NCI-H146 (cell line): ENCODE data around the gene TM4SF20.
A peak's percentile ranks its signal among the peaks of the same experiment; 100 is the strongest.
"Not testable (repeated sequence)": the region's sequence is repeated elsewhere in the genome, so short reads cannot be mapped to it uniquely, and the experiment has no call there.

Experiments used
- DNase-seq: peaks from one replicate; lab custom pipeline; 2025; lab: John Stamatoyannopoulos, UW

The TM4SF20 gene

GRCh38 chr2:227367427-227367795 lies 11.7 kb downstream of the TM4SF20 start:
- DNase-seq = no peak

GRCh38 chr2:227366769-227367426 lies 12.2 kb downstream of the TM4SF20 start:
- DNase-seq = no peak

- no peak for DNase-seq
These were observed 13.3 kb downstream of the TM4SF20 start for GRCh38 chr2:227365833-227366232.

- DNase-seq = not testable (repeated sequence)
These were observed 14.4 kb downstream of the TM4SF20 start for GRCh38 chr2:227364585-227365263.

- DNase-seq = no peak
These were observed 15.3 kb downstream of the TM4SF20 start for GRCh38 chr2:227363756-227364155.

- no peak for DNase-seq
These were observed 18.8 kb downstream of the TM4SF20 start for GRCh38 chr2:227360351-227360750.

- DNase-seq = no peak
These were observed 27.5 kb downstream of the TM4SF20 start for GRCh38 chr2:227351639-227352038.

GRCh38 chr2:227349989-227350612 lies 29.0 kb downstream of the TM4SF20 start:
- peak; percentile 5 for DNase-seq

GRCh38 chr2:227348324-227348723 lies 30.8 kb downstream of the TM4SF20 start:
- no peak for DNase-seq

- no peak for DNase-seq
These were observed 32.0 kb downstream of the TM4SF20 start for GRCh38 chr2:227347117-227347516.

- no peak for DNase-seq
These were observed 34.9 kb downstream of the TM4SF20 start for GRCh38 chr2:227344231-227344630.

- no peak for DNase-seq
These were observed 37.6 kb downstream of the TM4SF20 start for GRCh38 chr2:227341553-227341952.

GRCh38 chr2:227340106-227340505 lies 39.0 kb downstream of the TM4SF20 start:
- no peak for DNase-seq

- DNase-seq = no peak
These were observed 40.0 kb downstream of the TM4SF20 start for GRCh38 chr2:227339098-227339599.

GRCh38 chr2:227337442-227337841 lies 41.7 kb downstream of the TM4SF20 start:
- no peak for DNase-seq

GRCh38 chr2:227335713-227336112 lies 43.4 kb downstream of the TM4SF20 start:
- no peak for DNase-seq

GRCh38 chr2:227326783-227327182 lies 52.3 kb downstream of the TM4SF20 start:
- DNase-seq = no peak

- DNase-seq = peak; percentile 36
These were observed 53.3 kb downstream of the TM4SF20 start for GRCh38 chr2:227325839-227326195.

GRCh38 chr2:227324995-227325838 lies 53.9 kb downstream of the TM4SF20 start, which contains the start of gene MFF:
MFF (plus strand) TSS chr2:227325251; CDS start chr2:227330666, 5,415 bp downstream.
- peak; percentile 86 for DNase-seq

- DNase-seq = peak; percentile 36
These were observed 54.5 kb downstream of the TM4SF20 start for GRCh38 chr2:227324642-227324994.

GRCh38 chr2:227323818-227324217 lies 55.3 kb downstream of the TM4SF20 start:
- no peak for DNase-seq

GRCh38 chr2:227322530-227323205 lies 56.4 kb downstream of the TM4SF20 start:
- no peak for DNase-seq
